Ovary (tissue), 9 donors: ENCODE results near the gene MYH15. TPM values are rescaled to one million over a fixed set of nuclear protein-coding genes. Genes with fewer than 3 reads are reported as not detected.

ENCODE experiments used
- DNase-seq, 5 donors: peaks; one replicate each; pipeline ENCODE4 v3.0.0-alpha.2; 2019 to 2020
- H3K27ac ChIP-seq, 2 donors: fragments of 200-600 bp; one replicate each; pipeline versions ENCODE4 v1.5.1 to v1.8.0; 2019 to 2022
- H3K27me3 ChIP-seq: fragments of 200-600 bp; one replicate; pipeline ENCODE4 v1.8.0; 2022
- H3K36me3 ChIP-seq: fragments of 200-600 bp; sonication (generic); one replicate; pipeline ENCODE4 v1.5.1; 2019
- H3K4me1 ChIP-seq: one replicate; pipeline ENCODE4 v1.8.1; 2013; ENCODE audit warnings: mild to moderate bottlenecking, moderate library complexity; ENCODE audit not compliant: insufficient read depth
- H3K4me3 ChIP-seq: fragments of 200-600 bp; sonication (generic); one replicate; pipeline ENCODE4 v1.5.1; 2017
- H3K9me3 ChIP-seq, 2 donors: fragments of 200-600 bp in 1 of 2; sonication (generic) in 1 of 2; one replicate each; pipeline versions ENCODE4 v1.5.1 to v1.8.1; 2013 to 2019; ENCODE audit warnings: mild to moderate bottlenecking in 1 of 2, moderate library complexity in 1 of 2
- CTCF ChIP-seq, 3 donors: fragments of 450-650 bp in 2 of 3; fragments of 200-600 bp in 1 of 3; IDR thresholded peaks; one replicate each; pipeline versions ENCODE4 v1.5.1 to v1.8.0; 2016 to 2022; ENCODE audit warnings: antibody characterized with exemption in 3 of 3, mild to moderate bottlenecking in 1 of 3
- EP300 ChIP-seq: sonication (generic); formaldehyde crosslinking; IDR thresholded peaks from one replicate; pipeline ENCODE4 v1.6.1; 2017; ENCODE audit warnings: antibody characterized with exemption
- POLR2A ChIP-seq: fragments of 450-650 bp; IDR thresholded peaks from one replicate; pipeline ENCODE4 v1.6.1; 2017; ENCODE audit warnings: antibody characterized with exemption, mild to moderate bottlenecking, moderate library complexity
- WGBS, 3 donors: extraction: QIAGEN DNeasy Blood & Tissue Kit in 1 of 3; methylation state at CpG; one replicate each; pipeline versions ENCODE4 v1.1.5 to v1.1.7; 2013 to 2017; 5-methylcytosine and 5-hydroxymethylcytosine counted together
- intact Hi-C, 4 donors: fragments of 100-400 bp; cut with DNase I; formaldehyde crosslinking; loops; one replicate each; pipeline versions ENCODE4 v1.11.0 to v1.15.1; 2022 to 2023
- polyA plus RNA-seq, 2 donors: library from polyadenylated mRNA; stranded (reverse); fragments of 200-250 nt in 1 of 2; fragments of 350-450 nt in 1 of 2; fragmentation: Illumina TruSeq in 1 of 2; extraction: RNeasy Lipid Tissue Mini Kit (QIAGEN cat#74804) in 1 of 2; gene quantifications; one replicate each; pipeline ENCODE4 v1.2.3, GENCODE V29; 2013 to 2014
- total RNA-seq, 7 donors: library from RNA; depleted of rRNA in 2 of 7; stranded (reverse); fragments of >200 nt in 2 of 7; fragmentation: NEBNext Ultra II Directional in 3 of 7; extraction: Animal tissue kit (Norgen Biotek cat#: 25700) in 3 of 7; gene quantifications; one replicate each; pipeline versions ENCODE4 v1.1.0 to v1.2.4, GENCODE V29; 2016 to 2023
- donor health status: DM: no; HTN: no; CAD: no; lungs with moderate emphysema.
- donor health status: DM: no; HTN: no; CAD: no.
- donor health status: Bipolar disorder and iron deficiency.
- donor health status: DM: yes; HTN: yes; CAD: no.
- donor health status: DM: no; HTN: no; CAD: no.
- donor health status: DM: yes; HTN: yes; CAD: no.

MYH15 gene
- total and polyA plus RNA-seq, 9 donors: 0.05 to 0.57 (median 0.11) TPM; not detected in 3

DNA sequence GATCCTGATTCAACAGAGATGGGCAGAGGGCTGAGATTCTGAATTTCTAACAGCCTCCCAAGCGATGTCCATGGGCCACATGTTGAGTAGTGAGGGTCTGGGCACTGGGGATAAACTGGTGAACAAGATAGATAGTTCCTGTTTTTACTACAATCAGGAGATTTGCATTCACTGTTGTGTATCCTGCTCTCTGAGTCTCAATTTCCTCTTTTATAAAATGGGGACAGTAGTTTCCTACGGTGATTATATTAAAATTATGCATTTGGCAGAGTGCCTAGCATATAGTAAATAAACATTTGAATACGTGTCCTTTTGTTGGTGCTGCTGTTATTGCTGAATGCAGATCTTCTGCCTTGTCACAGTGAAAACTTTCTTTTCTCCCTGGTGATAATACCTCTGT is 102.5 kb downstream of the MYH15 start:
- Histone ChIP-seq H3K27ac (no peak overlapping the region), H3K36me3 (no peaks in the 10 kb centered on the region), H3K4me1 (peaks cover 1% of the 10 kb centered on the region), H3K4me3 (no peak overlapping the region), H3K9me3 (no peaks in the 10 kb centered on the region), H3K27me3 (no peaks in the 10 kb centered on the region)
- TF ChIP-seq POLR2A (no peak), EP300 (no peak), CTCF (IDR thresholded peaks at IDR 0.05) (no peak)
- DNase-seq: no peak
- WGBS, 3 donors: 64 to 79% (median 67%) methylated on average over 3 of the region's 3 CpGs
- intact Hi-C loops: no loop called here

- no peak overlapping the region for H3K27ac ChIP-seq
- no peaks in the 10 kb centered on the region for H3K36me3 ChIP-seq
- 54 to 88% (median 59%) methylated on average over 7 of the region's 7 CpGs for WGBS, 3 donors
- peaks cover 1% of the 10 kb centered on the region for H3K4me1 ChIP-seq
- H3K27me3 ChIP-seq: no peaks in the 10 kb centered on the region
- TF ChIP-seq CTCF (IDR thresholded peaks at IDR 0.05) (peak in 1 of 3 donors; percentile 16), EP300 (no peak), POLR2A (no peak)
- intact Hi-C loops: no loop called here
- DNase-seq: no peak
- H3K4me3 ChIP-seq: no peak overlapping the region
- no peaks in the 10 kb centered on the region for H3K9me3 ChIP-seq
Observed at GRCh38 chr3:108406661-108407206, 103.7 kb downstream of the MYH15 start.

DNA sequence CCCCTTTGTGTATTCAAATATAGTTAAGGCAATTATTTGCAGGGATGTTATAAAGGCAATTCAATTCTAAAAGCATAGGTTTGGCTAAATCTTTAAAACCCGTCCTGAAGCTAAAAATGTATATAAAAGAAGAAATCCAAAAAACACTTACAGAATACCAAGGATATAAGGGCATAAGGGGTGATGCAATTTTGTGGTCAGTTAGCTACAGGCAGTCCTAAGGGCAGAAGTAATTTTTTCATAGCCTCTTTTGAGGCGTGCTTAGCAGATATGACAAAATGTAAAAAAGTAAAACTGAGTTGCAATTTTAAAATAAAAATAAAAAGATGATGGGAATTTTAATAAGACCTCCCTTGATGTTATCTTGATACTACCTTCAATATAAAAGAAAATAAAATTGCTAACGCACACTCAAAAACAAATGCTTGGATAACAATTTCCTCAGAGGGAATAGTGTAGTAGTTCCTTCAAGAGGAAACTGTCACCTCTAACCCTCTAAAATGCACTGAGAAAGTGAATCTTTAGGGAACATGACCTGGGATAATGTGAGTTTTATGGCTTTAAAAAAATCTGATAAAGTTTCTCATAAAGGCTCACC is 104.2 kb downstream of the MYH15 start:
- Histone ChIP-seq H3K4me1 (peaks cover 1% of the 10 kb centered on the region), H3K4me3 (no peak overlapping the region), H3K27ac (no peak overlapping the region), H3K9me3 (no peaks in the 10 kb centered on the region), H3K27me3 (no peaks in the 10 kb centered on the region), H3K36me3 (no peaks in the 10 kb centered on the region)
- intact Hi-C loops: no loop called here
- WGBS, 3 donors: 83 to 94% (median 88%) methylated on average over 3 of the region's 3 CpGs
- TF ChIP-seq CTCF (IDR thresholded peaks at IDR 0.05) (no peak), EP300 (no peak), POLR2A (no peak)
- DNase-seq: no peak

- Histone ChIP-seq H3K27me3 (no peaks in the 10 kb centered on the region), H3K27ac (no peak overlapping the region), H3K4me1 (peaks cover 1% of the 10 kb centered on the region), H3K9me3 (no peaks in the 10 kb centered on the region), H3K36me3 (no peaks in the 10 kb centered on the region), H3K4me3 (no peak overlapping the region)
- no peak for DNase-seq
- intact Hi-C loops: no loop called here
- WGBS, 3 donors: 27 to 30% (median 29%) methylated on average over 2 of the region's 2 CpGs
- no peak for TF ChIP-seq CTCF (IDR thresholded peaks at IDR 0.05)
- TF ChIP-seq EP300: no peak
- no peak for TF ChIP-seq POLR2A
Observed at GRCh38 chr3:108404368-108404767, 106.0 kb downstream of the MYH15 start.
